Putamen (tissue), 1 donor: ENCODE data around the gene RAB4A.
"Not testable (repeated sequence)": the region's sequence is repeated elsewhere in the genome, so short reads cannot be mapped to it uniquely, and the experiment has no call there.

Experiments used
- DNase-seq: peaks from one replicate; pipeline ENCODE4 v3.0.0-alpha.2; 2016; ENCODE audit warnings: low spot score

RAB4A gene

DNA sequence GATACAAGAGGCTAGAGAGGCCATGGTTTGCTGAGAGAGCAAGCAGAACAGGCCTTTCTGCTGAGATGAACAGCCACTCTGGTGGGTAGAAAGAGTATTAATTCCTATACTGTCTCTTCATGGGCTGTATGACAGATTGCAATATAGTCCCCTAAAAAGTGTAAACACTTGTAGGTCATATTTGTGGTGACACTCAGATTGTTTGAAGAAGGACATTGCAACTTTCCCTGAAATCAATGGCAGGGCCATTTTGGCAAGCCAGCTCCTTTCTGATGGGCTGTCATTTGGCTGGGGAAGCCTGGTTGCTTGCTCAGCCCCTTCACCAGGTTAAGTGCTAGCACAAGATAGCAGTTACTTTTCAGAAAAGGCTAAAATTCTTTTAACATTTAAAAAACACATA is 27.5 kb downstream of the RAB4A start:
- no peak for DNase-seq

DNA sequence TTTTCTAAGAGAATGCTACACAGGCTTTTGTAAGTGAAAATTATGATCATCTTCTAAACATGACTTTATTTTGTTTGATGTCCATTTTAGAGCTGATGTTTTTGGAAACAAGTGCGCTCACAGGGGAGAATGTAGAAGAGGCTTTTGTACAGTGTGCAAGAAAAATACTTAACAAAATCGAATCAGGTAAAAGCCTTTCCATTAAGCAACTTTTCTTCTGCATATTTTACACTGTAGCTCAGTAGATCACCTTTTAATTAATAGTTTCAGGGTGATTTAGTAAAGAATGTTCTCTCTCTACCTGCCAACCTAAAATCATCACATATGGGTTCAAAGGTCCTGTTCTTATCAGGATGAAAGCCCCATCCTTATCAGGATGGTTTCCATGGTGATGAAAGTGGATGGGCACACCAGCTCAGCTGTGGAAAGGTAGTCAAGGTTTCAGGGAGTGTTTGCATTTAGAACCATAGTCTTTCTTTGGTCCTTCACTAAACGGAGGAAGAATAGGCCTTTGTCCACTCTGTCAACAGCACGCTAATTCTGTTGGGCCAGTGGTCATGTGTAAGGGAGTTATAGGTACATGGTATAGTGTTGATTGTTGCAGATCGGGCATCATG is 28.1 kb downstream of the RAB4A start:
- no peak for DNase-seq

DNA sequence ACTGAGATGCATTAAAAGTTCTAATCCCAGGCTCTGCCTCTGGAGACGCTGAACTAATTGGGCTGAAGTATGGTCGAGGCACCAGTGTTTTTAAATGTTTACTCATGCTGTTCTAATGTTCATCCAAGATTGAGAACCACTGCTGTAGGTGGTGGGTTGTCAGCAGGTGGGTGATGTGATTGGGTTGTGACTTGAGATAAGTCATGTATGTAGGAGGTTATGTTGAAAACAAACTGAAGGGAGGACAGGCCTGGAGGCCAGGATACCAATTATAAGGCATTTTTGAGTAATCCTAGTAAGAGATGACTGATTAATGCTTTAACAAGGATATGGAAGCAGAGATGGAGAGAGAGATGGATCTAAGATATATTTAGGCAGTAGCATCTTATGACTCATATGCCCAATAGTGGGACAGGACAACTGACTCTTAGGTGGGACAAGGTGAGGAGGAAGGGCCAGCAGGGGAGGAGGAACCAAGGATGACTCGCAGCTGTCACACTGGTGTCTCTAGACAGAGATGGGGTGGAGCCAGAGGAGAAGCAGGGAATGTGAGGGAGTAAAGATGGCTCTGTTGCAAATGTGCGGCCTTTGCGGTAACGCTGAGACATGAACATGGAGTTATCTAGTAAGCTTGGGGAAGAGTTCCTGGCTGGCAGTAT is 29.3 kb downstream of the RAB4A start:
- no peak for DNase-seq

DNA sequence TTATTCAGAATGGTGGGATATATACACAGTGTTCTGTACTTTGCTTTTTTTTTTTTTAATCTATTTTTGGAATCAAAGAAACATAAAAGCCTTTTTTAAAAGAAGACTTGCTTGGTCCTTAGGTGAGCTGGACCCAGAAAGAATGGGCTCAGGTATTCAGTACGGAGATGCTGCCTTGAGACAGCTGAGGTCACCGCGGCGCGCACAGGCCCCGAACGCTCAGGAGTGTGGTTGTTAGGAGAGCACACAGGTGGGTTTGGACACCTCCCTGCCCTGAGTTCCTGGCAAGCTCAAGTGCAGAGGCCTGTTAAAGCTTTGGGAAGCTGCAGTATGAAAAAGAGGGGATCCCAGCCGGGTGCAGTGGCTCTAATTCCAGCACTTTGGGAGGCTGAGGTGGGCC is 31.8 kb downstream of the RAB4A start:
- DNase-seq = no peak

DNA sequence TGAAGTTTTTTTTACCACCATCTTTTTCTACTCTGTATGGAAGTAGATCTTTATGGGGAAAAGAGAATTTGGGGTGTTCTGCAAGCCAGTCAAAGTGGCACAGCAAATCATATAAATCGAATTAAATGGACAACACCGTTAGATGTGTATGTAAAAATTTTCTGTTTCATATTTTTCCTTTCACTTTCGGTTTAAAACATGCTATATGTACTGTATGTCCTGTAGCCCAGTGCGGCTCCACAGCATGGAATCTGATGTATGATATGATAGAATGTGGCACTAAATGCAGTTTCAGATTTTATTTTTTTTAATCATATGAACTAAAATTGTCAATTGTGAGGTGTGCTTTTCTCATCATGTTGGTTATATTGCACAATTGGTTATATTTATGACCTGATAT is 32.9 kb downstream of the RAB4A start:
- DNase-seq = no peak

DNA sequence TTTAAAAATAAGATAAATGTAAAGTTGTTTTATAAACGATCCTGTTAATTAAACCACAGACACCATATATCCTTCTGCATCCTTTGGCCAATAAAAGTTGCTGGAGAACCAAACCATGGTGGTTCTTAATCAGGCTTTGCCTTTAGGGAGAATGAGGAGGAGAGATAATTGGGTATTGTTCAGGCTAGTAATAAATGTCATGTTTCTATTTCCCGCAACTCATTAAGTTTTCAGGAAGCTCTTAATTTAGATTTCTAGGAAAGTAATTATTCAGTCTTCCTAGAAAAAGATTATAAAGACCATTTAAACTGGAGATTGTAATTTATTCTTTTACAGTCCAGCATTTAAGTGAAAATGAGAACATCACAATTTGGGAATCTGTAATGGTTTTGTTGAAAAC is 34.5 kb downstream of the RAB4A start:
- DNase-seq = no peak

DNA sequence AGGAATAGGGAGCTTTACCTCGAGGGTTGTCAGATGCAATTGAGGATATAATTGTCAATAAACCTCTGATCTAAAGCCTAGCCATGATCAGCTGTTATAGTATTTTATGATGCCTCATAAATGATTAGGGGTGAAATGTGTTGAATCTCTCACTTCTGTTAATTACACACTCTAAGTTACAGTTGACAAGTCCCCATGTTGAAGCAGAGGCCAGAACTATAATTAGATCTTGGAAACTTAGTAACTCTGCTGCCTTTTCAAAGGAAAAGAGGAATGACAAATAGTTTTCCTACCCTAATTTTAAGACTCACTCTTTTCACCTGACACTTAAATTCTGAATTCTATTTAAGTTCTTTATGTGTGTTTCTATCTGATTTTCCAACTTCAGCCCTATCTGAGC is 38.2 kb downstream of the RAB4A start:
- DNase-seq = no peak

DNA sequence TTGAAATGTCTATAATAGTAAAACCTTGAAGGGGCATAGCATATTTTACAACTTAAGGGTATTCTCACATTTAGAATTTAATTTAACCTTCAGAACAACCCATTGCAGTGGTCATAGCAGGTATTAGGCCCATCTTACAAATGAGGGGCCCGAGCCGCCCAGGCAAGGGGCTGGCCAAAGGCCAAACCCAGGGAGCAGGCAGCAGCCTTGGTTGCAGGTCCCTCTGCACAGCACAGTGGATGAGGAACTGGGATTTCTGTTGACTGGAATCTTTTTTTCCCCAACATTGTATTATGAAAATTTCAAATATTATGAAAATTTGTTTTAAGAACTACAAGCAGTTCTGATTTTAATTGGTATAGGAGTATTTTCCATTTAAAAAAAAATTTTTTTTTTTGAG is 38.8 kb downstream of the RAB4A start:
- DNase-seq = no peak

DNA sequence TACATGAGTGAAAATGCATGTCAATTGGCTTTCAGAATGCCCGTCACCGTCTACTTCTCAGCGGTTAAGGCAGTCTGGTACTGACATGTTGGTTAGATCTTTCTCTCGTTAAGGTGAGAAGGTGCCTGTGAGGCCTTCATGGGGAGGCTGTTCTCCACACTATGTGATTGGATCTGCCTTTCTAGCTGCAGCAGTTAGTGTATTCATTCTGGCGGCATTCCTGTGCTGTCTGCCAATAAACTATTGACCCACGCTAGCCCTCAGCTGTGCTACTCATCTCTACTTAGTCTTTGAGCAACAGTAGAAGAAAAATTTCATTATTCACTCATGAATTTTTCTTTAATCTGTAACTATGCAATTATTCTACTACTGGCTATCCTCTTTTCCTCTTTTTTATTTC is 39.9 kb downstream of the RAB4A start:
- DNase-seq = no peak

DNA sequence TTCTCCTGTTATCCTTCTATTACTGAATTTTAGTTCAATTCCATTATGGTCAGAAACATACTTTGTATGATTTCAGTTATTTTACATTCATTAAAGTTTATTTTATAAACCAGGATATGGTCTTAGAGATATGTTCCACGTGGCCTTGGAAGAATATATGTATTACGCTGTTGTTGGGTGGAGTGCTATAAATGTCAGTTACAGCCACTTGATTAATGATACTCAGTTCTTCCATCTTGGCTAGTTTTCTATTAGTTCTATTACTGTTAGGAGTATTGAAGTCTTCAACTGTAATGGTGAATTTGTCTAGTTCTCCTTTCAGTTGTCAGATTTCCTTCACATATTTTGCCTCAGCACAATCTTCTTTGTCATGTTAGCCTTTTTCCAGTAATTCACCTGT is 45.3 kb downstream of the RAB4A start:
- DNase-seq = no peak

DNA sequence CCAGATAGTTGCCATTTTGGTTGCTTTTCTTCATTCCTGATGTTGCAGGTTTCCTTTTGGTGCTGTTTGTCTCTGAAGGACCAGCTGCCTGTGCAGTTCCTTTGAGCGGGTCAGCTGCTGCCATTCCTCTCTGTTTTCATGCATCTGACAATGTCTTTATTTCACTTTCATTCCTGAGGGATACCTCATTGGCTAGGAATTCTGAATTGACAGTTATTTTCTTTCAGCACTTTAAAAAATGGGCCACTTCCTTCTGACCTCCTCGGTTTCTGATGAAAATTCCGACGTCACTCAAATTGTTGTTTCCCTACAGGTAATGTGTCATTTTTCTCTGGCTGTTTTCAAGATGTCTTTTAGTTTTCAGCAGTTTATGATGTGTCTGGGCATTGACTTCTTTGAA is 47.1 kb downstream of the RAB4A start:
- no peak for DNase-seq

DNA sequence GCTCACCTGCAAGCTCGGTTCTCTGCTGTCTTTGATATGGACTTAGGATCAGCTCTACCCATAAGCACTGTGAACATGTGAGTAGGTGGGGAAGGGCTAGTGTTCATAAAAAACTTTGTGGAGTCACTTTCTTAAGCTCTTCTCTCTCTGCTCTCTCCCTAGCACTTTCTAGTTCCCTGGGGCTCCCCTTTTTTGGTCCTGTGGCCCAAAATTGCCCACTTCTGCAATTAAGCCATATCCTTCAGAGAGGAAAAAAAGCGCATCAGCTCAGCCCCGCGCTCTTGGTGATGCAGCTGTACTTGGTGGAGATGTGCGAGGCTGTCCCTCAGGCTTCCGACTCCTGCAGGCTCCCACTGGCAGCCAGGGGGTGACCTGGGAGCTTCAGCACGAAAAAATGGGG is 48.6 kb downstream of the RAB4A start:
- no peak for DNase-seq

DNA sequence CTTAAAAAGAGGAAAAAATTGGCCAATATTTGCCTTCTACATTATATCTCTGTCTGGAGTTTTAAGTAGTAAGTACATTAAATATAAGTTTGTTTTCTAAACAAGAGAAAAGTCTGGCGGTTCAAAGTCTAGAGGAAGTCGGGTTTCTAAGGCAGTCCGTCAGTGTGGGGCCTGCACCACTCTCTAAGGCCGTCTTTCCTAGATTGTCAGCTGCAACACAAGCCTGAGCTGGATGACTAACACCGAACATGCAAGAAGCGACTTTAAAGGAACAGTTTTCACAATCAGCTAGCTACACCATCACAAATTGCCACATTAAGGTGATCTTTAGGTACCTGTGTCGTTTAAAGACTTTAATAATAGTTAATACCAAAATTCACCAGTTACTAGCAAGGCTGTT is 52.3 kb downstream of the RAB4A start:
- DNase-seq = no peak

DNA sequence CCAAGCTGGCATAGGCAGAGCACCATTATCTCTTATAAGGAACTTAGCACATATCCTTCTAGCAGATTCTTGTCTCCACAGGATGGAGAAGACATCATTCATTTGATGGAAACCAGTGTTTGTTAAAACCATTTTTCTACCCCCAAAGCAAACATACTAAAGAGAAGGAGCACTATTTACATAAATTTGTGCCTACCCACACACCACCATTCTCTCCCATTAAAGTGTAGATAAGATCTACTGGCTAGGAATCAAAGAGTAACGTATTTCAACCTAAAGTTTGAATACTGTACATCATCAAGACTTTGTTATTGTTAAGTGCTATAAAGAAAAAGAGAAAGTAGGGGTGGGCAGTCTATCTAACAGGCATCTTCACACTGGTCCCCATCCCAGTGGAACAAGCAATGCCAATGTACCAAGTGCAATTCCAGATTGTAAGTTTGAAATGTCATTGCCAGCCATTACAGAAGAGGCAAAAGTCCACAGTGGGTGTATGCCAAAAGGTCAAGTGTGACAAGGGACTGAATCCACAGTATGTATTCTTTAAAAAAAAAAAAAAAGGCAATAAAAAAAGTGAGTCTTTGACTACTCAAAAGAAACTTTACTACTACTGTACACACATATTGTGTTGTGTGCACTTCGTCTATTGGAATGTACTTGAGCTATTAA is 53.1 kb downstream of the RAB4A start:
- no peak for DNase-seq

DNA sequence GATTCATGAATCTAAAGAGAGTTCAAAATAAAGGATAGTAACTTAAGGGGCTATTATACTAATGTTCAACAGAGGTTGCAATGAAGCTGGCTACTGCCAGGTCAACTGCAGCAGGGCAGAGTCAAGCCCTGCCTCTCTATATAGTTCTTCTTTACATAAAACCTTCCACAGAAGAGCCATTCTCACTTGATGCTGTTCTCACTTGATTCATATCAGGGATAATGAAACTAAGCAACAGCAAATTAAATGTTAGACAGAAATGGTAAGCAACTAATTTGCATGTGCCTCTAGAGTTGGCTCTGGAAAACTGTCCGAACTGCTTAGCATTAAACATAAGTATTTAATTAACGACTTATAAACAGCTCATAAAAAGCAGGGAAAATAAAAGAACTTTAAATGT is 54.5 kb downstream of the RAB4A start:
- no peak for DNase-seq

DNA sequence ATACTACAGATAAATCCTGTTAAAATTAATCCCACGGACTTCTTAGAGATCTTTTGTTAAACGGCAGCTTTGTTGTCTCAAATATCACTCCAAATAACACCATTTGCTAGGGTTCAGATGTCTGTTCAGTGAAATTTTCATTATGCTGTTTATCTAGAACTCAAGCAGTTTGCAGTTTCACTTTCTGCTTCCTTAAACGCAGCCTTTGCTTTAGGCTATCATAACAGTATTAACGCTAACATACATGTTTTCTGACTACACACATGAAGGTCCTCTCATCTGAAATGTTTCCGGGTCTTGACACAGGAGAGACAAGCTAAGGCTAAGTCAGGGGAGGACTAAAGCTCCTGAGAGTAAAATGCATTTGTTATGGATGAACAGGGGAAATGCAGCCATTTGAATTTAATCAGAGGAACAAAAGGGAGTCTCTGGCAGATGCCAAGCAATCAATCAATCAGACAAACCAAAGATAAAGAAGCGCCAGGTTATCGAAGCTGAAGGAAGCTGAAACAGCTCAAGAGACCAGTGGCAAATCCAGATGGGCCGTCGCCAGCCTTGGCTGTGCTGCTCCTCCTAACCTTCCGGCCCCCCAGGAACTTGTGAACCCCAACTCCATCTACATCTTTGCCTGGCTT is 55.1 kb downstream of the RAB4A start:
- DNase-seq = no peak

DNA sequence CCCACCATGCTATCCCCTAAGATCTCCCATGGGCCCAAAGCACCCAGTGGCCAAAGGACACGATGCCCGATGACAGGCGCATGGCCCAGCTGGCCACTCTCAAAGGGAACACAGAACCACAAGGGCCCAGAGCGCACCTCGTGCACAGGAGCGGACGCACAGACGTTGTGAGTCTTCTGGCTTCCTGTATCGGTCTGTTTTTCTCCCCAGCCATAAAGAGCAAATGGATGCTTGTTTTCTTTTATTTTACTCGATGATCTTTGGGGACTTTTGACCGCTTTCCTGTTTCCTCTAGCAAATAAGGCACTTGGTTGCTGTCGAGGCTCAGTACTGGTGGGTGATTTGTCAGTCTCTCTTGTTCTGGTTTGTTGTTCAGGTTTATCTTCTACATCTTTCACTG is 55.7 kb downstream of the RAB4A start:
- DNase-seq = no peak

DNA sequence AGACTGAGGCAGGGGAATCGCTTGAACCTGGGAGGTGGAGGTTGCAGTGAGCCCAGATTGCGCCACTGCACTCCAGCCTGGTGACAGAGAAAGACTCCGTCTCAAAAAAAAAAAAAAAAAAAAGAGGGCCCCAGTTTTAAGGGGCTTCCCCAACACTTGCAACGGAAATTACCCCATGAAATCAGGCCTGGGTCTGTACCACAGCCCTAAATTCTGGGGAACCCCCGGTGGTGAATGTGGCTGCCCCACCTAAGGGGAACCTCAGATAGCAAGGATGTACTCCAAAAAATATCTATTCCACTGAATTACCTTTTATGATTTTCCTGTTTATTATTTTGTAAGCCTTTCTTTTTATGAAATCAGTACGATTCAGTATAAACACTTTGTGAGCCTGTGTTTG is 56.9 kb downstream of the RAB4A start:
- not testable (repeated sequence) for DNase-seq

DNA sequence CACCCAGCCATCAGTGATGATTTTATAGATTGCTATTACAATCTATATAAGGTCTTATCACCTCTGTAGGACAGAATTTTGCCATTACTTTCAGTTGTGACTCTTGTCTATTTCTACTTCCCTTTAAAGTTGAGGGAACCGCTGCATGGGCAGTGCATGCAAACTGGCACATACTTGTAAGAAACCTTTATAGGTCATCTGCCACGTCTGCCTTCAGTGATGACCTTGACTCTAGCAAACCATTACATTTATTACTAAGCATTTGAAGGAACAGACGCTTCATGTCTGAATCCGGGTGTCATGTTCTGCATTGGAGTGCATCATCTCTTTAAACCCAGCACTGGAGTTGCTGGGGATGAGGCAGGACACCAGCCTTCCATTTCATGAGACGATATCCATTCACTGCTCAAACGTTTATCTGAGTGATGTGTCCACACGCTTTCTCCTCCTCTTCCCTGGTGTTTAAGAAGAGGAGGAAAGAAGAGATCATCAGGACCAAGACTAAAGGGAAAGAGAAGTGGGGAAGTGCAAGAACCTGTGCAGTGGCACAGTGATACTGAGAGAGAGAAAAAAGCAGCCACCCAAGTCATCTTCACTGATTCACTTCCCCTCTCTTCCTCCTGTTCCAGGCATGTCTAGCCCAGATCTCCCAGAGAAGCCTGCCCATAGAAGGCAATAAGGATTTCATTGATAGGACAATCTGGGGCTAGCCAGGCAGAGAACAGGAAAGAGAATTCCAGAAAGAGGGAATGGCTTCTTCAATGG is 57.9 kb downstream of the RAB4A start:
- DNase-seq = no peak

DNA sequence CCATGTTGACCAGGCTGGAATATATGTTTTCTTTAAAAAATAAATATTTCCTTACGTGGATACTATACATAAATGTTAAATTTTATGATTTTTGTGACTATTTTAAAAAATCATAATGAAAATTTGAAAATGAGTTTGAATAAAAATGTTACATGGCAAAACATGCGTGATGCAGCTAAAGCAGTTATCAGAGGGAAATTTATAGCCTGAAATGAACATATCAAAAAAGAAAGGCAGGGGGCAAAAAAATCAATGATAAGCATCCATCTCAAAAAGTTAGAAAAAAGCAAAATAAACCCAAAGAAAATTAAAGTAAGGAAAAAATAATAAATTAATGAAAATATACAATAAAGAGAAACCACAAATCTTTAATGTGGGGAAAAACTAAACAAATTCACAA is 63.4 kb downstream of the RAB4A start:
- DNase-seq = no peak

DNA sequence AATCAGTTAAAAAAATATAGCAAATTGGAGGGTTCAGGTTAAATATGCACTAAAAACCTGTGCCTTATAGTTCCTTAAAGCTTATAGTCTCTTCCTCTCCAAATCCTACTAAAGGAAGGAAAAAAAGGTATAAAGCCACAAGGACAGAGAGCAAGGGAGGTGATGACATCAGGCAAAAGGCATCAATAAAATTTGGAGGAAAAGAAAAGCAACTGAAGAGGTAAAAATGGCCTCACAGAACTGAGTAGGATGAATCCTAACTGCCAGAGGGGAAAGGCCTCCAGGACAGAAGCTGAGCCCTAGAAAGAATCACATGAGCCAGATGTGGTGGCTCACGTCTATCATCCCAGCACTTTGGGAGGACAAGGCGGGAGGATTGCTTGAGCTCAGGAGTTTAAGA is 63.8 kb downstream of the RAB4A start:
- no peak for DNase-seq

DNA sequence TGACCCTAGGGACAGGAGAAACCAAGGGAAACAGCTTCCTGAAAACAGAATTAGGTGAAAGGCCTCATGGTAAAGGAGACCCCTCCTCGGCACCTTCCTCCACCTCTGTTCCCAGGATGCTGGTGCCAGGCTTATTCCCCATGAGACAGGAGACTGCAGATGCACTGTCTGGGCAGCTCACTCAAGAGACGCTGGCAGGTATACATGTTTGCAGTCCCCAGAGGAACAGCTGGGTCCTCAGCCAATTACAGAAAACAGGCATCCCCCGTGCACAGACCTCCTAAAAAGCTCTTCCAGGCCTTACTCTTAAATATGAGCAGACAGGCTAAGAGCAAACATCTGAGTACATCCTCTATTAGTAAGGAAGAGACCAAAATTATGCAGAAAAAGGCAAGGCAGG is 65.4 kb downstream of the RAB4A start:
- no peak for DNase-seq

DNA sequence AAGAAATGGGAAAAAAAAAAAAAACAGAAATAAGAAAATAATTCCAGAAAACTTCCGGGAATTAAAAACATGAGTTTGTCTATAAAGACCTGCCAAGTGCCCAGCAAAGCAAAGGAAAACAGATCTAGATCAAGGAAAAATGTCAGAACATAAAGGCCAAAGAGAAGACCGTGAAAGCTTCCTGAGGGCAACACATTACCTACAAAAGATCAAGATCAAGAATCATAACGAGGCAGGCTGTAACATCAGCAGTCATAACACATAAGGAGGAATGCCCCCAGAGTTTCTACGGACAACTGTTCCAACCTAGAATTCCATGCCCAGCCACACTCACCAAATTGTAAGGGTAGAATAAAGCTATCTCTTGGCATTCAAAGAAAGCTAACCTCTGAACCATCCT is 68.2 kb downstream of the RAB4A start:
- DNase-seq = no peak
